NT2/D1 (cell line): ENCODE data around the gene LBP.
"Not testable (repeated sequence)": the region's sequence is repeated elsewhere in the genome, so short reads cannot be mapped to it uniquely, and the experiment has no call there.

Experiments
- SUZ12 ChIP-seq: IDR thresholded peaks from 2 replicates; pipeline ENCODE4 v1.6.1; 2011; ENCODE audit not compliant: insufficient read length, insufficient read depth; ENCODE audit errors: extremely low read depth
- YY1 ChIP-seq: IDR thresholded peaks from 2 replicates; pipeline ENCODE4 v1.6.1; 2011; ENCODE audit not compliant: insufficient read length, insufficient read depth
- ZNF274 ChIP-seq: IDR thresholded peaks from 2 replicates; pipeline ENCODE4 v1.6.1; 2011; ENCODE audit warnings: mild to moderate bottlenecking, low read depth, low read length

DNA sequence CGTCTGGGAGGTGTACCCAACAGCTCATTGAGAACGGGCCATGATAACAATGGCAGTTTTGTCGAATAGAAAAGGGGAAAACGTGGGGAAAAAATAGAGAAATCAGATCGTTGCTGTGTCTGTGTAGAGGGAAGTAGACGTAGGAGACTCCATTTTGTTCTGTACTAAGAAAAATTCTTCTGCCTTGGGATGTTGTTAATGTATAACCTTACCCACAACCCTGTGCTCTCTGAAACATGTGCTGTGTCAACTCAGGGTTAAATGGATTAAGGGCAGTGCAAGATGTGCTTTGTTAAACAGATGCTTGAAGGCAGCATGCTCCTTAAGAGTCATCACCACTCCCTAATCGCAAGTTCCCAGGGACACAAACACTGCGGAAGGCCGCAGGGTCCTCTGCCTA, 61.5 kb downstream of the LBP start:
- not testable (repeated sequence) for TF ChIP-seq YY1, SUZ12, ZNF274
